Activated naive CD8-positive, alpha-beta T cell treated with anti-CD3 and anti-CD28 coated beads, Interleukin-2, amount 10 ng/mL, durations not matched to agents 7 days and 5 days (primary cell): ENCODE results near the gene CASP14. TPM values are rescaled to one million over a fixed set of nuclear protein-coding genes. Genes with fewer than 3 reads are reported as not detected.
"Not testable (repeated sequence)": the region's sequence is repeated elsewhere in the genome, so short reads cannot be mapped to it uniquely, and the experiment has no call there.

Experiments
- ATAC-seq: fragments of 150-1000 bp; cut with Tn5 transposase; one replicate; pipeline ENCODE4 v1.10.0; 2021; ENCODE audit warnings: low read depth, moderate library complexity
- POLR2A ChIA-PET: fragments of 350-600 bp; sonication (Branson Sonifier 250); formaldehyde crosslinking; loops from one replicate; lab custom pipeline; 2021; ENCODE audit warnings: antibody characterized with exemption; lab: Charles Lee
- DNase-seq: peaks from one replicate; pipeline ENCODE4 v3.0.0; 2021
- H3K27ac Mint-ChIP-seq: one replicate; pipeline ENCODE4 v1.8.0; 2022; ENCODE audit warnings: mild to moderate bottlenecking, mixed read lengths
- H3K27me3 Mint-ChIP-seq: one replicate; pipeline ENCODE4 v1.8.0; 2022; ENCODE audit warnings: mild to moderate bottlenecking, moderate library complexity, mixed read lengths
- H3K36me3 Mint-ChIP-seq: one replicate; pipeline ENCODE4 v1.8.0; 2021; ENCODE audit warnings: mild to moderate bottlenecking, mixed read lengths
- H3K4me1 Mint-ChIP-seq: one replicate; pipeline ENCODE4 v1.8.0; 2021; ENCODE audit warnings: mixed read lengths
- H3K4me3 Mint-ChIP-seq: one replicate; pipeline ENCODE4 v1.8.0; 2022; ENCODE audit warnings: mild to moderate bottlenecking, moderate library complexity, mixed read lengths
- H3K9me3 Mint-ChIP-seq: one replicate; pipeline ENCODE4 v1.8.0; 2021; ENCODE audit warnings: mixed read lengths
- total RNA-seq, 2 experiments: library from RNA; stranded (reverse); gene quantifications; one replicate each; pipeline ENCODE4 v1.2.3, GENCODE V29; 2021

The CASP14 gene
- total RNA-seq, 2 experiments from 2014 or later: not detected

GRCh38 chr19:15087182-15087581, 37.9 kb downstream of the CASP14 start:
- H3K27ac Mint-ChIP-seq: no peak overlapping the region
- H3K27me3 Mint-ChIP-seq: peaks cover 6% of the 10 kb centered on the region
- ATAC-seq (no peak), DNase-seq (no peak)
- H3K9me3 Mint-ChIP-seq: no peaks in the 10 kb centered on the region
- no peaks in the 10 kb centered on the region for H3K4me1 Mint-ChIP-seq
- H3K36me3 Mint-ChIP-seq: no peaks in the 10 kb centered on the region
- POLR2A ChIA-PET: no interaction called here
- no peak overlapping the region for H3K4me3 Mint-ChIP-seq

DNA sequence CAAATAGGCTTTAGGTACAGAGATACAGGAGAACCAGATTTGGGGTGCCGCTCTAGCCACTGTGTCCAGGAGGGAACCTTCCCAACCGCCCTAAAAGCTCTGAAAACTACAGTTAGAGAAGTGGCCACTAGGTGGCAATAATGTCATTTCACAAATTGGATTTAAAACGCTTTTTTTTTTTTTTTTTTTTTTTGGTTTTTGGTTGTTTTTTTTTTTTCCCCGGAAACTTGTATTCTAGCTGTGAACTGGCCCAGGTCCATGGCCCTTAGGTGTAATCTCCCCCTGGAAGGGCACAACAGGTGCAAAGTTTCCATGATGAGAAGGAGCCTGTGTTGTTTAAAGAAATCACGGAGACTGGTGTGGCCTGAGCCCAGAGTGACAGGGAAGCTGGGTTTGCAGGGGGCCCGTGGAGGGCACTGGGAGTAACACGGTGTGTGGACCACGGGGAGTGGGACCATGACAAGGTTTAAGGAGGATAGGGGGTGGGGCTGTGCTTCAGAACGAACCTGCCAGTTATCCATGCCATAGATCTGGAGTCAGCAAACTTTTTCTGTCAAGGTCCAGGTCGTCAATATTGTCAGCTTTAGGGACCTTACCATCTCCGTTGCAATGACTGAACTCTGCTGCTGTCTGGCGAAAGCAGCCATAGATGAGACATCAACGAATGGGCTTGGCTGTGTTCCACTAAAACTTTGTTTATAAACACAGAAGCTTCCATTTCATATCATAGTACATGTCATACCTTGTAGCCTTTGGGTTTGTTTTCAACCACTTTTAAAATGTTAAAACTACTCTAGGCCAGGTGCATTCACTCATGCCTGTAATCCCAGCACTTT, 42.9 kb downstream of the CASP14 start:
- no peak for DNase-seq
- H3K4me1 Mint-ChIP-seq: no peaks in the 10 kb centered on the region
- ATAC-seq: peak; percentile 42
- no peaks in the 10 kb centered on the region for H3K36me3 Mint-ChIP-seq
- no peaks in the 10 kb centered on the region for H3K9me3 Mint-ChIP-seq
- POLR2A ChIA-PET: interaction anchor here (0.6 to 1.0 kb wide), 3 partner anchors 425 to 1138 kb away, joined by 3 to 4 read pairs (median 3); no protein-coding TSS in a partner anchor
- H3K27ac Mint-ChIP-seq: no peak overlapping the region
- H3K27me3 Mint-ChIP-seq: peaks cover 4% of the 10 kb centered on the region
- no peak overlapping the region for H3K4me3 Mint-ChIP-seq

DNA sequence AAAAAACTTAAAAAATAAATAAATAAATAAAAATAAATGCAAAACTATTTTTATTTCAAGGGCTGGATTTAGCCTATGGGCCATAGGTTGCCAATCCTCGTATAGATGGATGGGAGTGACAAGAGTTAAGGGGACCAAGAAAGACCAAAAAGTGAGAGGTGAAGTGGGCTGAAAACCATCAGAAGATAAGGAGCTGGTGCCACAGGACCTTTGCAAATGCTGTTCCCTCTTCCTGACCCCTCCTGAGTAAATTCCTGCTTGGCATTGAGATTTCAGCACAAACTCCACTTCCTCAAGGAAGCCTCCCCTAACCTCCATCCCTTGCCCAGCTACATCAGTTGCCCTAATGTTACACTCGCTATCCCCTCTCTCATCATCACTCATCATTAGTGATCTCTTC, 43.7 kb downstream of the CASP14 start:
- Mint-ChIP-seq H3K4me1 (no peaks in the 10 kb centered on the region), H3K9me3 (no peaks in the 10 kb centered on the region), H3K27ac (no peak overlapping the region), H3K36me3 (no peaks in the 10 kb centered on the region), H3K4me3 (no peak overlapping the region), H3K27me3 (peaks cover 4% of the 10 kb centered on the region)
- POLR2A ChIA-PET: no interaction called here
- no peak for DNase-seq
- ATAC-seq: no peak

DNA sequence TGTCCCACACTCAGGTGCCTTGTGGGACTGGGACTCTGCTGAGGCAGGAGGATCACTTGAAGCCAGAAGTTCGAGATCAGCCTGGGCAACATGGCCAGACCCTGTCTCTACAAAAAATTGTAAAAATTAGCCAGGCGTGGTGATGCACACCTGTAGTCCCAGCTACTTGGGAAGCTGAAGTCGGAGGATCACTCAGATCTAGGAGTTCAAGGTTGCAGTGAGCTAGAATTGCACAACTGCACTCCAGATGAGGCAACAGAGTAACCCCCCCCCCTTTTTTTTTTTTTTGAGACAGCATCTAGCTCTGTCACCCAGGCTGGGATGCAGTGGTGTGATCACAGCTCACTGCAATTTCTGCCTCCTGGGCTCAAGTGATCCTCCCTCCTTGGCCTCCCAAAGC, 46.9 kb downstream of the CASP14 start:
- Mint-ChIP-seq H3K27ac (no peak overlapping the region), H3K27me3 (no peaks in the 10 kb centered on the region), H3K4me1 (no peaks in the 10 kb centered on the region), H3K4me3 (no peak overlapping the region), H3K9me3 (no peaks in the 10 kb centered on the region), H3K36me3 (no peaks in the 10 kb centered on the region)
- POLR2A ChIA-PET: no interaction called here
- DNase-seq (no peak), ATAC-seq (no peak)

DNA sequence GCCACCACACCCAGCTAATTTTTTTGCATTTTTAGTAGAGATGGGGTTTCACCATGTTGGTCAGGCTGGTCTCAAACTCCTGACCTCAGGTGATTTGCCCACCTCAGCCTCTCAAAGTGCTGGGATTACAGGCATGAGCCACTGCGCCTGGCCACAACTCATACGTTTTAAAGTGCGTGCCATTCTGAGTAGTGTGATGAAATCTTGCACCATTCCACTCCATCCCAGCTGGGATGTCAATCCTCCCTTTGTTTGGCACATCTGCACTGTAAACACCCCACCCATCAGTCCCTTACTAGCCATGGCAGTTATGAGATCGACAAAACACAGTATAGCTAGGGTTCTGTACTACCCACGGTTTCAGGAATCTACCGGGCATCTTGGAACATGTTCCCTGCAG, 48.7 kb downstream of the CASP14 start:
- H3K27me3 Mint-ChIP-seq, H3K9me3 Mint-ChIP-seq, H3K4me3 Mint-ChIP-seq, H3K4me1 Mint-ChIP-seq, POLR2A ChIA-PET, DNase-seq, ATAC-seq, H3K36me3 Mint-ChIP-seq, H3K27ac Mint-ChIP-seq: not testable (repeated sequence)

DNA sequence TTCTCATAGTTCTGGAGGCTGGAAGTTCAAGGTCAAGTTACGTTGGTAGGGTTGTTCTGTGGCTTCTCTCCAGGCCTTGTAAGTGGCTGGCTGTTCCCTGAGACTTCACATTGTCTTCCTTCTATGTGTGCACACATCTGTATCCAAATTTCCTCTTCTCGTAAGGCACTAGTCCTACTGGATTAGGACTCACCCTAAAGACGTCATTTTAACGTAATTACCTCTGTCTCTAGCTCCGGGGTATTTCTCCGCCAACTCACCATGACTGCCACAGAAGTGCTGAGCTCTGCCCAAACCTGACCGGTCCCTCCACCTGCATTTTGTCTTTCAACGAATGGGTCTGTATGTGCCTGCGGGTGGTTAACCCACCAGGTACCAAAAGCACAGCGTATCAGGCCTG, 49.2 kb downstream of the CASP14 start:
- H3K4me3 Mint-ChIP-seq: no peak overlapping the region
- ATAC-seq: no peak
- no peak overlapping the region for H3K27ac Mint-ChIP-seq
- H3K36me3 Mint-ChIP-seq: peaks cover under 1% of the 10 kb centered on the region
- H3K9me3 Mint-ChIP-seq: peaks cover 5% of the 10 kb centered on the region
- POLR2A ChIA-PET: no interaction called here
- H3K4me1 Mint-ChIP-seq: no peaks in the 10 kb centered on the region
- no peak for DNase-seq
- no peaks in the 10 kb centered on the region for H3K27me3 Mint-ChIP-seq

DNA sequence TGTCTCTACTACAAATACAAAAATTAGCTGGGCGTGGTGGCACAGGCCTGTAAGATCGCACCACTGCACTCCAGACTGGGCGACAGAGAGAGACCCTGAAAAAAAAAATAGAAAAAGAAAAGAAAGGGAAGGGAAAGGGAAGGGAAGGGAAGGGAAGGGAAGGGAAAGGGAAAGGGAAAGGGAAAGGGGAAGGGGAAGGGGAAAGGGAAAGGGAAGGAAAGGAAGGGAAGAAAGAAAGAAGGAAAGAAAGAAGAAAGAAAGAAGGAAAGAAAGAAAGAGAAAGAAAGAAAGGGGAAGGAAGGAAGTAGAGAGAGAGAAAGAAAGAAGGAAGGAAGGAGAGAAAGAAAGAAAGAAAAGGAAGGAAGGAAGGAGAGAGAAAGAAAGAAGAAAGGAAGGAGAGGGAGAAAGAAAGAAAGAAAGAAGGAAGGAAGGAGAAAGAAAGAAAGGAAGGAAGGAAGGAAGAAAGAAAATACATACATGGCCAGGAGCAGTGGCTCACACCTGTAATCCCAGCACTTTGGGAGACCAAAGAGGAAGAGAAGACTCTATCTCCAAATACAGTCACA, 49.8 kb downstream of the CASP14 start:
- peaks cover 3% of the 10 kb centered on the region for H3K36me3 Mint-ChIP-seq
- no peak overlapping the region for H3K4me3 Mint-ChIP-seq
- no peaks in the 10 kb centered on the region for H3K27me3 Mint-ChIP-seq
- no peak overlapping the region for H3K27ac Mint-ChIP-seq
- no peak for ATAC-seq
- DNase-seq: no peak
- H3K9me3 Mint-ChIP-seq: peaks cover 8% of the 10 kb centered on the region
- no peaks in the 10 kb centered on the region for H3K4me1 Mint-ChIP-seq
- POLR2A ChIA-PET: no interaction called here

GRCh38 chr19:15101479-15102082, 52.3 kb downstream of the CASP14 start:
- H3K27me3 Mint-ChIP-seq: peaks cover 11% of the 10 kb centered on the region
- peak; percentile 60 for ATAC-seq
- peaks cover 1% of the 10 kb centered on the region for H3K4me1 Mint-ChIP-seq
- H3K27ac Mint-ChIP-seq: no peak overlapping the region
- peaks cover 3% of the 10 kb centered on the region for H3K36me3 Mint-ChIP-seq
- POLR2A ChIA-PET: interaction anchor here (0.7 to 0.9 kb wide), 2 partner anchors 24 to 318 kb away, joined by 3 to 4 read pairs; partner anchors contain the start of gene AKAP8L
- peaks cover 15% of the 10 kb centered on the region for H3K9me3 Mint-ChIP-seq
- DNase-seq: no peak
- no peak overlapping the region for H3K4me3 Mint-ChIP-seq

DNA sequence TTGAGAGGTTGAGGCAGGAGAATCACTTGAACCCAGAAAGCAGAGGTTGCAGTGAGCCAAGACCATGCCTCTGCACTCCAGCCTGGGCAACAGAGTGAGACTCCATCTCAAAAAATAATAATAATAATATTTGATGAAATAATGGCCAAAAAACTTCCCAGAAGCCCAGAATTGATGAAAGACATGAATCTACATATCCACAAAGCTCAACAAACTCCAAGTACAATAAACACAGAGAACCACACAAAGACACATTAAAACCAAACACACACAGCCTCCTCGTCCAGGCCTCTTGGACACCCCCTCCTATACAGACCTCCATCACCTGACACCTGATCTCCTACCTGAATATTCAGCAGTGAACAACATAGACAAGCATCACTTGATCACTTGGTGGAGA, 54.7 kb downstream of the CASP14 start:
- POLR2A ChIA-PET: interaction anchor here (0.5 kb wide), 1 partner anchor 58 kb away, joined by 3 read pairs; no protein-coding TSS in a partner anchor

DNA sequence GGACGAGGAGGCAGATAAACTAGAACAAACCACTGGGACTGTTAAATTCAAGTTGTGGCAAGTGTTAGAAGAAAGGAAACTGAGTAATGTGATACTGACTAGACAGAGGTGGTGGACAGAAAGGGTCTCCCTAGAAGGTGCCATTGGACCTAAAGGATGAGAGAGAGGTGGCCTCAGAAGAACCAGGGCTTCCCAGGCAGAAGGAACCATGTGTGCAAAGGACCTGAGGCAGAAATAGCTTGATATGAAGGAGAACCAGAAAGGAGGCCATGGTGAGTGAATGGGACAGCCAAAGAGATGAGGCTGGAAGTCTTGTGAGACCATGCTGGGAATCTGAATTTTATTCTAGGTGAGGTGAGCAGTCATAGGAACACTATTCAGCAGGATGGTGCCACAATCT, 55.1 kb downstream of the CASP14 start:
- DNase-seq (no peak), ATAC-seq (no peak)
- peaks cover 15% of the 10 kb centered on the region for H3K9me3 Mint-ChIP-seq
- H3K4me1 Mint-ChIP-seq: peaks cover 8% of the 10 kb centered on the region
- H3K36me3 Mint-ChIP-seq: peaks cover 3% of the 10 kb centered on the region
- POLR2A ChIA-PET: interaction anchor here (0.5 kb wide), 1 partner anchor 58 kb away, joined by 3 read pairs; no protein-coding TSS in a partner anchor
- H3K27me3 Mint-ChIP-seq: peaks cover 15% of the 10 kb centered on the region
- no peak overlapping the region for H3K4me3 Mint-ChIP-seq
- H3K27ac Mint-ChIP-seq: no peak overlapping the region

More for the DNA sequence above, 54.7 kb downstream of the CASP14 start:
- Mint-ChIP-seq H3K27ac (no peak overlapping the region), H3K27me3 (peaks cover 15% of the 10 kb centered on the region), H3K9me3 (peaks cover 15% of the 10 kb centered on the region), H3K4me3 (no peak overlapping the region), H3K36me3 (peaks cover 3% of the 10 kb centered on the region), H3K4me1 (peaks cover 8% of the 10 kb centered on the region)
- ATAC-seq (no peak), DNase-seq (no peak)

GRCh38 chr19:15105044-15105443, 55.8 kb downstream of the CASP14 start:
- H3K36me3 Mint-ChIP-seq: peaks cover 3% of the 10 kb centered on the region
- peaks cover 15% of the 10 kb centered on the region for H3K27me3 Mint-ChIP-seq

DNA sequence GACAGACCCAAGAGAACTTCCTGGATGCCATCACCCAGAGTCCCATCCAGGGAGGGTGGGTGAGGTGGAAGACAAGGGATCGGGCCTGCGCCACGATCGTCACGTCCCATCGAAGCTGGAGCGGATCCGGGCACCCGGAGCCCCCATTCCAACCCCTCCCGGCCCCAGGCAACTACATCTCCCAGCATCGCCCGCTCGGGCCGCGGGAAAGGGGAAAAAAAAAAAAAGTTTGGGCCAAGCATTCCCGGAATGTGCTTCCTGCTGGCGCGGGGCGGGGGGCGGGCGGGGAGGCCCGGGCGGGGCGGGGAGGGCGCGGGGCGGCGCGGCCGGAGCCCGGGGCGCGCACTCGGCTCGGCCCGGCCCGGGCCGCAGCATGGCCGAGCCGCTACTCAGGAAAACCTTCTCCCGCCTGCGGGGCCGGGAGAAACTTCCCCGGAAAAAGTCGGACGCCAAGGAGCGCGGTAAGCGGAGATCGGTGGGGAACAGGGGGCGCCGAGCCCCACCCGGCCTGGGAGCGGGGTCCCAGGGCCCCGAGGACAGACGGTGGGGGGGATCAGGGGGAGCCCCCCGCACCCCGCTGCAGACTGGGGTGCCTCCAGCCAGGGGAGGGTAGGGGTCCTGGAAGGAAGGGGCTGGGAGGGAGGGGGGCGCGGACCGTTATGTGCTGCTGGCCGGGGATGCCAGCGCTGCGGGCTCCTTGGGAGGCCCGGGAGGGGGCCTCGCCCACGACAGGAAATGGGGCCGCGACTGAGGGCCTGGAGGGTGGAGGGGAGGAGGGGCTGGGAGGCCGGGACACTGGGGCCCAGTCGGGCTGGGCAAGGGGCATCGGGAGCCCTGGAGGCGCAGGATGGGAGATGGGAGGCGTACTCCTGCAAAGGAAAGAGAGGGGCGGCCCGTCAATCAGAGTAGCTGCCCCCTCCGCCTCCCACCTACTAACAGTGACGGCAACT, 58.1 kb downstream of the CASP14 start, which contains the start of gene SYDE1:
Gene SYDE1, plus strand, starts transcription at position 341 of the 950 bp plus-strand sequence. Its CDS starts 33 bp downstream, at position 374.
- Mint-ChIP-seq H3K36me3 (peaks cover 3% of the 10 kb centered on the region), H3K9me3 (peaks cover 12% of the 10 kb centered on the region), H3K4me3 (peak within 1 kb of the TSS; percentile 81), H3K4me1 (peaks cover 8% of the 10 kb centered on the region), H3K27me3 (peaks cover 15% of the 10 kb centered on the region), H3K27ac (peak within 1 kb of the TSS; percentile 11)
- DNase-seq: peak; percentile 53
- POLR2A ChIA-PET: interaction anchor here (1.0 to 1.7 kb wide), 2 partner anchors 18 kb away, joined by 3 read pairs; a partner anchor contains a TSS
- peak; percentile 70 for ATAC-seq

More at GRCh38 chr19:15105044-15105443, 55.8 kb downstream of the CASP14 start:
- H3K9me3 Mint-ChIP-seq: peaks cover 15% of the 10 kb centered on the region
- H3K27ac Mint-ChIP-seq: no peak overlapping the region
- ATAC-seq: no peak
- no peak for DNase-seq
- peaks cover 8% of the 10 kb centered on the region for H3K4me1 Mint-ChIP-seq
- no peak overlapping the region for H3K4me3 Mint-ChIP-seq
- POLR2A ChIA-PET: no interaction called here
